Breast epithelium (tissue), 4 donors: ENCODE measurements around the gene GMPR. TPM values are rescaled to one million over a fixed set of nuclear protein-coding genes. Genes with fewer than 3 reads are reported as not detected.
A peak's percentile ranks its signal among the peaks of the same experiment; 100 is the strongest.

Experiments
- DNase-seq, 2 donors: peaks; one replicate each; pipeline ENCODE4 v3.0.0-alpha.2; 2019; ENCODE audit warnings: low spot score in 2 of 2
- H3K27ac ChIP-seq, 2 donors: fragments of 200-600 bp; sonication (generic) in 1 of 2; one replicate each; pipeline ENCODE4 v1.5.1; 2016 to 2019; ENCODE audit warnings: mild to moderate bottlenecking in 1 of 2
- H3K27me3 ChIP-seq, 2 donors: fragments of 200-600 bp; sonication (generic) in 1 of 2; one replicate each; pipeline versions ENCODE4 v1.5.1 to v1.6.0; 2017 to 2019; ENCODE audit warnings: control low read depth in 1 of 2, mild to moderate bottlenecking in 1 of 2
- H3K36me3 ChIP-seq: fragments of 200-600 bp; one replicate; pipeline ENCODE4 v1.5.1; 2019
- H3K4me1 ChIP-seq, 2 donors: fragments of 200-600 bp; sonication (generic); one replicate each; pipeline ENCODE4 v1.5.1; 2016 to 2019; ENCODE audit warnings: control low read depth in 1 of 2
- H3K4me3 ChIP-seq, 3 donors: fragments of 200-600 bp; sonication (generic); 1 replicate in 2 of 3; 2 replicates in 1 of 3; pipeline ENCODE4 v1.5.1; 2016 to 2019; ENCODE audit warnings: mild to moderate bottlenecking in 3 of 3, moderate library complexity in 2 of 3
- H3K9me3 ChIP-seq, 2 donors: fragments of 200-600 bp; sonication (generic) in 1 of 2; one replicate each; pipeline ENCODE4 v1.5.1; 2016 to 2019; ENCODE audit warnings: control low read depth in 1 of 2
- POLR2A ChIP-seq: fragments of 450-650 bp; IDR thresholded peaks from one replicate; pipeline ENCODE4 v1.6.1; 2016; ENCODE audit warnings: antibody characterized with exemption, mild to moderate bottlenecking, moderate library complexity
- POLR2AphosphoS5 ChIP-seq, 3 donors: sonication (generic); formaldehyde crosslinking; IDR thresholded peaks; one replicate each; pipeline ENCODE4 v1.6.1; 2017; ENCODE audit warnings: antibody characterized with exemption in 3 of 3
- intact Hi-C: fragments of 100-400 bp; cut with DNase I; formaldehyde crosslinking; loops from one replicate; pipeline ENCODE4 v1.15.1; 2023; ENCODE audit warnings: low total_unique reads
- total RNA-seq, 3 donors: library from RNA; depleted of rRNA; stranded (reverse); fragments of >200 nt; gene quantifications; one replicate each; pipeline ENCODE4 v1.1.0, GENCODE V29; 2016
- TF ChIP-seq, protein P1 (sequence below), 3 donors: fragments of 450-650 bp; IDR thresholded peaks; one replicate each; pipeline ENCODE4 v1.5.1; 2016 to 2017; ENCODE audit warnings: antibody characterized with exemption in 3 of 3, mild to moderate bottlenecking in 3 of 3, moderate library complexity in 3 of 3

The GMPR gene
- total RNA-seq, result 10 to 100 TPM in 1 of 3 donors, 1 to 10 TPM in 2; 4.3 to 16.4 (median 5.9) TPM

DNA sequence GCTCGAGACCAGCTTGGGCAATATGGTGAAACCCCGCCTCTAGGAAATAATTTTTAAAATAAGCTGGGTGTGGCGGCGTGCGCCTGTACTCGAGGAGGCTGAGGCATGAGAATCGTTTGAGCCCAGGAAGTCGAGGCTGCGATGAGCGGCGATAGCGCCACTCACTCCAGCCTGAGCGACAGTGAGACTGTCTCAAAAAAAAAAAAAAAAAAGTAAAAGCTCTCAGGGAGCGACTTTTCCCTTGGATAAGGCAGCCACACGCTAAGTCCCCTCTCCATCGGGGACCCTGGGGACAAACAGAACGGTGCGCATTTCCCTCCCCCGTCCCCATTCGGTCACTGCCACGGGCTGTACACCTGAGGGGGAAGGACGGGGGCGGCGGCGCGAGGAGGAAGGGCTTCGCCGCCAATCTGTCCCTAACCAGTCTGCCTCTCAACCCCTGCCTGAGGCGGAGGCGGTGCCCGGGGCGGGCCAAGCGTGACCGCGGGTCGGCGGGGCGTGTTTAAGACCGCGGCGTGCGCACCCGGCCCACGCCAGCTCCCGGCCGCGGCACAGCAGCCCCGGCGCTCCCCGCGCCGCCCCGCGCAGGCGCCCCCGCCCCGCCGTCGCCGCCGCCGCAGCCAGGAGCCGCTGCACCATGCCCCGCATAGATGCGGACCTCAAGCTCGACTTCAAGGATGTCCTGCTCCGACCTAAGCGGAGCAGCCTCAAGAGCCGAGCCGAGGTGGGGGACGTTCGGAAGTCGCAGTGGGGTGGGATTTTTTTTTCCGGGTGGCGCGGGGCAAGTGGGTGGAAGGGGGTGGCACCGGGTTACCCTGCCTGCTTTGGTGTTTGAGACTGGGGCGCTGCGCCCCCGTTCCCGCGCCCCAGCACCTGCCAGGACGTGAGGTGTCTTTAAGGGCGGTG, at the start of gene GMPR:
Gene GMPR, plus strand, starts transcription at position 531 of the 906 bp plus-strand sequence. Its CDS starts 107 bp downstream, at position 638.
- Histone ChIP-seq H3K36me3 (no peaks in the 10 kb centered on the region), H3K4me3 (peak within 1 kb of the TSS; percentile 71 to 82 (median 73)), H3K27me3 (no peaks in the 10 kb centered on the region), H3K4me1 (peaks cover 0 to 7% of the 10 kb centered on the region in 2 donors), H3K9me3 (no peaks in the 10 kb centered on the region), H3K27ac (peak within 1 kb of the TSS; percentile 53 to 68)
- intact Hi-C loops, result no loop called here
- DNase-seq, result peak; percentile 50 to 60
- TF ChIP-seq POLR2A (no peak), POLR2AphosphoS5 (IDR thresholded peaks at IDR 0.05) (no peak)
- TF ChIP-seq, protein P1, sequence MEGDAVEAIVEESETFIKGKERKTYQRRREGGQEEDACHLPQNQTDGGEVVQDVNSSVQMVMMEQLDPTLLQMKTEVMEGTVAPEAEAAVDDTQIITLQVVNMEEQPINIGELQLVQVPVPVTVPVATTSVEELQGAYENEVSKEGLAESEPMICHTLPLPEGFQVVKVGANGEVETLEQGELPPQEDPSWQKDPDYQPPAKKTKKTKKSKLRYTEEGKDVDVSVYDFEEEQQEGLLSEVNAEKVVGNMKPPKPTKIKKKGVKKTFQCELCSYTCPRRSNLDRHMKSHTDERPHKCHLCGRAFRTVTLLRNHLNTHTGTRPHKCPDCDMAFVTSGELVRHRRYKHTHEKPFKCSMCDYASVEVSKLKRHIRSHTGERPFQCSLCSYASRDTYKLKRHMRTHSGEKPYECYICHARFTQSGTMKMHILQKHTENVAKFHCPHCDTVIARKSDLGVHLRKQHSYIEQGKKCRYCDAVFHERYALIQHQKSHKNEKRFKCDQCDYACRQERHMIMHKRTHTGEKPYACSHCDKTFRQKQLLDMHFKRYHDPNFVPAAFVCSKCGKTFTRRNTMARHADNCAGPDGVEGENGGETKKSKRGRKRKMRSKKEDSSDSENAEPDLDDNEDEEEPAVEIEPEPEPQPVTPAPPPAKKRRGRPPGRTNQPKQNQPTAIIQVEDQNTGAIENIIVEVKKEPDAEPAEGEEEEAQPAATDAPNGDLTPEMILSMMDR (IDR thresholded peaks at IDR 0.05), result no peak

DNA sequence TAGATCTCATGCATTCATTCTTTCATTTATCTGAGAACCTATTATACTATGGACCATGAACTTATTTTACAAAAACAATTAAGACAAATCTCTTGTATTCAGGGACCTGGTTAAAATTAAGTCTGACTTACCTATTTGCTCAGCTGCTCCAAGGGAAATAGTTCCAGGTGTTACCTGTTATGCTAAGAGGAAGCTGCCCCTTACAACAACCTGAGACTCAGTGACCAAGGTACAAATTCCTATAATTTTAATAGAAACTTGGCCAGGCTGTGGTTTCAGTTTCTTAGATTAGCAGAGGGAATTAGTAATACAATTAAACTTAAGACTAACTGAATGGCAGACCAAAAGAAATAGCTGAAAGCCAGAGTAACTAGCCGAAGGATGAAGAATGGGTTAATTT, 48.2 kb upstream of the GMPR start:
- Histone ChIP-seq H3K36me3 (no peaks in the 10 kb centered on the region), H3K9me3 (no peaks in the 10 kb centered on the region), H3K4me1 (no peaks in the 10 kb centered on the region), H3K27ac (no peak overlapping the region), H3K27me3 (no peaks in the 10 kb centered on the region), H3K4me3 (no peak overlapping the region)
- intact Hi-C loops, result no loop called here
- no peak for DNase-seq
- TF ChIP-seq, protein P1 (IDR thresholded peaks at IDR 0.05), result no peak
- no peak for TF ChIP-seq POLR2A
- TF ChIP-seq POLR2AphosphoS5 (IDR thresholded peaks at IDR 0.05), result no peak

DNA sequence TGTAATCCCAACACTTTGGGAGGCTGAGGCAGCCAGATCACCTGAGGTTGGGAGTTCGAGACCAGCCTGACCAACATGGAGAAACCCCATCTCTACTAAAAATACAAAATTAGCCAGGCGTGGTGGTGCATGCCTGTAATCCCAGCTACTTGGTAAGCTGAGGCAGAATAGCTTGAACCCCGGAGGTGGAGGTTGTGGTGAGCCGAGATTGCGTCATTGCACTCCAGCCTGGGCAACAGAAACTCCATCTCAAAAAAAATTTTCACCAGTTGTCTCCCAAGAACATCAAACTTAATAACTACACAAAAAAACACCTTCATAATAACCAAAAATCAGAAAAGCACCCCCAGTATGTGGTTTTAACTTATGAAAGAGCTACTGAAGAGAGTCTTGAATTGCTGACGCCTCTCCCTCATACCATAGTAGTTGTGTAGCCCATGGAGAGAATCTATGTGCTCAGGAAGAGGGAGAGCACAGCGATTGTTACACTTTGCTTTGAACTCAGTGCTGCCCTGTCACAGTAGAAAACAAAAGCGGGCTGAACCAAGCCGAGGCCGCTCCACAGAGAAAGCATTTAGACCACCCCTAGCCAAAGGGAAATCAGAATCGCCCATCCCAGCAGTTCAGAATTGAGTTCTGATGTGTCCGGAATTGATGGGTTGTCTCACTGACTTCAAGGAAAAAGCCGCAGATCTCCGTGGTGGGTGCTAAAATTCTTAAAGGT, 42.0 kb upstream of the GMPR start:
- no peak overlapping the region for H3K4me3 ChIP-seq
- H3K27me3 ChIP-seq, result no peaks in the 10 kb centered on the region
- no peak for DNase-seq
- H3K36me3 ChIP-seq, result no peaks in the 10 kb centered on the region
- TF ChIP-seq POLR2A (no peak), POLR2AphosphoS5 (IDR thresholded peaks at IDR 0.05) (no peak)
- TF ChIP-seq, protein P1 (IDR thresholded peaks at IDR 0.05), result no peak
- H3K27ac ChIP-seq, result no peak overlapping the region
- intact Hi-C loops, result no loop called here
- no peaks in the 10 kb centered on the region for H3K9me3 ChIP-seq
- no peaks in the 10 kb centered on the region for H3K4me1 ChIP-seq

DNA sequence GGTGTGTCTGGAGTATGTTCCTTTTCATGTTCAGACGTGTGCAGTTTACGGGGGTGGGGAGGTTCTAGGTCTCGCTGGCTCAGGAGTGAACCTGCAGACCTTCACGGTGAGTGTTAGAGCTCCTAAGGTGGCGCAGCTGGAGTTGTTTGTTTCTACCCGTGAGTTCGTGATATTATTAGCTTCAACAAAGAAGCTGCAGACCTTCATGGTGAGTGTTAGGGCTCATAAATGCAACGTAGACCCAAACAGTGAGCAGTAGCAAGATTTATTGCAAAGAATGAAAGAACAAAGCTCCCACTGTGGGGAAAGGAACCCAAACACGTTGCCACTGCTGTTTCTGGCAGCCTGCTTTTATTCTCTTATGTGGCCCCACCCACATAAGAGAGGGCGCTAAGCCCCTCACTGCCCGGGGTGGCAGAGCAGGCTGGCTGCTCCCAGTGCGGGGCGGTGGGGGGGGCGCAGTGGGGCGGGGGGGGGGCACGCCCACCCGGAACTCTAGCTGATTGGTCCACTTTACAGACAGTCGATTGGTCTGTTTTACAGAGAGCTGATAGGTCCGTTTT, 41.3 kb upstream of the GMPR start:
- Histone ChIP-seq H3K27ac (no peak overlapping the region), H3K27me3 (no peaks in the 10 kb centered on the region), H3K9me3 (no peaks in the 10 kb centered on the region), H3K4me1 (no peaks in the 10 kb centered on the region), H3K4me3 (no peak overlapping the region), H3K36me3 (no peaks in the 10 kb centered on the region)
- intact Hi-C loops, result no loop called here
- no peak for DNase-seq
- TF ChIP-seq, protein P1 (IDR thresholded peaks at IDR 0.05), result no peak
- TF ChIP-seq POLR2AphosphoS5 (IDR thresholded peaks at IDR 0.05), result no peak
- TF ChIP-seq POLR2A, result no peak
